HG03064 (cell line): Measurements from ENCODE around the gene PAPPA.

Experiments used
- ATAC-seq: cut with Tn5 transposase; IDR thresholded peaks from one replicate; pipeline ENCODE4 v1.9.1; 2021; ENCODE audit warnings: low read depth; ENCODE audit not compliant: unreplicated experiment

The PAPPA gene

GRCh38 chr9:116271991-116272390 lies 118.4 kb downstream of the PAPPA start:
- ATAC-seq = no peak

- ATAC-seq = no peak
Observed at GRCh38 chr9:116274293-116274692, 120.7 kb downstream of the PAPPA start.

GRCh38 chr9:116275418-116276195 lies 122.0 kb downstream of the PAPPA start:
- no peak for ATAC-seq

GRCh38 chr9:116276196-116276493 lies 122.6 kb downstream of the PAPPA start:
- no peak for ATAC-seq

GRCh38 chr9:116276651-116277121 lies 123.1 kb downstream of the PAPPA start:
- no peak for ATAC-seq

GRCh38 chr9:116278326-116278725 lies 124.7 kb downstream of the PAPPA start:
- ATAC-seq = no peak

GRCh38 chr9:116279230-116279629 lies 125.6 kb downstream of the PAPPA start:
- ATAC-seq = no peak

- ATAC-seq = no peak
Observed at GRCh38 chr9:116280529-116280928, 126.9 kb downstream of the PAPPA start.

- no peak for ATAC-seq
Observed at GRCh38 chr9:116282597-116282996, 129.0 kb downstream of the PAPPA start.

- ATAC-seq = no peak
Observed at GRCh38 chr9:116284518-116284917, 130.9 kb downstream of the PAPPA start.

GRCh38 chr9:116285320-116285719 lies 131.7 kb downstream of the PAPPA start:
- no peak for ATAC-seq

GRCh38 chr9:116286297-116286696 lies 132.7 kb downstream of the PAPPA start:
- no peak for ATAC-seq

- no peak for ATAC-seq
Observed at GRCh38 chr9:116287721-116288120, 134.1 kb downstream of the PAPPA start.

- ATAC-seq = no peak
Observed at GRCh38 chr9:116288658-116289057, 135.1 kb downstream of the PAPPA start.

- no peak for ATAC-seq
Observed at GRCh38 chr9:116297346-116297745, 143.8 kb downstream of the PAPPA start.

- ATAC-seq = no peak
Observed at GRCh38 chr9:116298249-116298648, 144.7 kb downstream of the PAPPA start.

GRCh38 chr9:116298878-116299391 lies 145.3 kb downstream of the PAPPA start:
- ATAC-seq = no peak

GRCh38 chr9:116300360-116300870 lies 146.8 kb downstream of the PAPPA start:
- ATAC-seq = no peak

- ATAC-seq = no peak
Observed at GRCh38 chr9:116303270-116303669, 149.7 kb downstream of the PAPPA start.

- no peak for ATAC-seq
Observed at GRCh38 chr9:116303886-116304538, 150.4 kb downstream of the PAPPA start.

GRCh38 chr9:116304761-116305160 lies 151.2 kb downstream of the PAPPA start:
- ATAC-seq = no peak

GRCh38 chr9:116308076-116308475 lies 154.5 kb downstream of the PAPPA start:
- no peak for ATAC-seq
